ENCODE measurements around the gene ENTPD2.

ENTPD2 gene

DNA sequence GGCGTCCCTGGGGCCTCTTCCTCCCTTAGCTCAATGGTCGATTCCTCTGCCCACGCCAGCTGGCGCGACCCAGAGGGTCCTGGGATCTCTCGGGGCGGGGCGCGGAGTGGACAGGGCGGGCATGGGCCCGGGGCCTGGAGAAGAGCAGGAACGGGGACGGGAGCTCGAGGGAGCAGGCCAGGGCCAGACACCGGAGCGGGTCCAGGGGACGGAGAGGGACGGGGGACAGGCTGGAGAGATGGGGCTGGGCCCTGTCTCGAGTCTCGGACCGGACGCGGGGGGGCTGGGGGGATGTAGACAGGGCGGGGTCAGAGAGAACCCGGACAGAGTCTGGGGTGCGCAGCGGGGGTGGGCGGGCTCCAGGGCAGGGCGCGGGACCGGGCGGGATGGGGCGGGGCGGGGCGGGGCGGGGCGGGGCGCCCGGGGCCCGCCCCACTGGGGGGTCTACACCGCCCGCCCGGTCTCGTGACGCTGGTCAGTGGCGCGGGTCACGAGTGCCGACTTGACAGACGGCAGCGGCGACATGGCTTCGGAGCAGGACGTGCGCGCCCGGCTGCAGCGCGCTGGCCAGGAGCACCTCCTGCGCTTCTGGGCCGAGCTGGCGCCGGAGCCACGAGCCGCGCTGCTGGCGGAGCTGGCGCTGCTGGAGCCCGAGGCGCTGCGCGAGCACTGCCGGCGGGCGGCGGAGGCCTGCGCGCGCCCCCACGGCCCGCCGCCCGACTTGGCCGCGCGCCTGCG, 23.3 kb upstream of the ENTPD2 start, which contains the start of gene UAP1L1 (continued):
- TF ChIP-seq, protein P1, sequence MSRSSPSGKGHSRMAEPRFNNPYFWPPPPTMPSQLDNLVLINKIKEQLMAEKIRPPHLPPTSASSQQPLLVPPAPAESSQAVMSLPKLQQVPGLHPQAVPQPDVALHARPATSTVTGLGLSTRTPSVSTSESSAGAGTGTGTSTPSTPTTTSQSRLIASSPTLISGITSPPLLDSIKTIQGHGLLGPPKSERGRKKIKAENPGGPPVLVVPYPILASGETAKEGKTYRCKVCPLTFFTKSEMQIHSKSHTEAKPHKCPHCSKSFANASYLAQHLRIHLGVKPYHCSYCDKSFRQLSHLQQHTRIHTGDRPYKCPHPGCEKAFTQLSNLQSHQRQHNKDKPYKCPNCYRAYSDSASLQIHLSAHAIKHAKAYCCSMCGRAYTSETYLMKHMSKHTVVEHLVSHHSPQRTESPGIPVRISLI (tag by site-specific recombination; IDR thresholded peaks at IDR 0.05) = no peak
- TF ChIP-seq GLIS1 (tag by site-specific recombination; IDR thresholded peaks at IDR 0.05) = peak; percentile 35; the same call in 1 of the 2 replicates
- no peak for TF ChIP-seq ZNF830 (tag by site-specific recombination; IDR thresholded peaks at IDR 0.05; ENCODE audit: low read depth)
- TF ChIP-seq, protein P2, sequence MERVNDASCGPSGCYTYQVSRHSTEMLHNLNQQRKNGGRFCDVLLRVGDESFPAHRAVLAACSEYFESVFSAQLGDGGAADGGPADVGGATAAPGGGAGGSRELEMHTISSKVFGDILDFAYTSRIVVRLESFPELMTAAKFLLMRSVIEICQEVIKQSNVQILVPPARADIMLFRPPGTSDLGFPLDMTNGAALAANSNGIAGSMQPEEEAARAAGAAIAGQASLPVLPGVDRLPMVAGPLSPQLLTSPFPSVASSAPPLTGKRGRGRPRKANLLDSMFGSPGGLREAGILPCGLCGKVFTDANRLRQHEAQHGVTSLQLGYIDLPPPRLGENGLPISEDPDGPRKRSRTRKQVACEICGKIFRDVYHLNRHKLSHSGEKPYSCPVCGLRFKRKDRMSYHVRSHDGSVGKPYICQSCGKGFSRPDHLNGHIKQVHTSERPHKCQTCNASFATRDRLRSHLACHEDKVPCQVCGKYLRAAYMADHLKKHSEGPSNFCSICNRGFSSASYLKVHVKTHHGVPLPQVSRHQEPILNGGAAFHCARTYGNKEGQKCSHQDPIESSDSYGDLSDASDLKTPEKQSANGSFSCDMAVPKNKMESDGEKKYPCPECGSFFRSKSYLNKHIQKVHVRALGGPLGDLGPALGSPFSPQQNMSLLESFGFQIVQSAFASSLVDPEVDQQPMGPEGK (tag by site-specific recombination; IDR thresholded peaks at IDR 0.05) = peak; percentile 18; the same call in 1 of the 2 replicates
- TF ChIP-seq HOXC10 (CRISPR knock-in tag; IDR thresholded peaks at IDR 0.05) = no peak
- TF ChIP-seq ZNF549 (tag by site-specific recombination; IDR thresholded peaks at IDR 0.05) = no peak
- no peak for TF ChIP-seq ZBTB10 (tag by site-specific recombination; IDR thresholded peaks at IDR 0.05)
- no peak for TF ChIP-seq GFI1B (tag by site-specific recombination; IDR thresholded peaks at IDR 0.05)
- no peak for TF ChIP-seq KLF10 (tag by site-specific recombination; IDR thresholded peaks at IDR 0.05)
- TF ChIP-seq, protein P3, sequence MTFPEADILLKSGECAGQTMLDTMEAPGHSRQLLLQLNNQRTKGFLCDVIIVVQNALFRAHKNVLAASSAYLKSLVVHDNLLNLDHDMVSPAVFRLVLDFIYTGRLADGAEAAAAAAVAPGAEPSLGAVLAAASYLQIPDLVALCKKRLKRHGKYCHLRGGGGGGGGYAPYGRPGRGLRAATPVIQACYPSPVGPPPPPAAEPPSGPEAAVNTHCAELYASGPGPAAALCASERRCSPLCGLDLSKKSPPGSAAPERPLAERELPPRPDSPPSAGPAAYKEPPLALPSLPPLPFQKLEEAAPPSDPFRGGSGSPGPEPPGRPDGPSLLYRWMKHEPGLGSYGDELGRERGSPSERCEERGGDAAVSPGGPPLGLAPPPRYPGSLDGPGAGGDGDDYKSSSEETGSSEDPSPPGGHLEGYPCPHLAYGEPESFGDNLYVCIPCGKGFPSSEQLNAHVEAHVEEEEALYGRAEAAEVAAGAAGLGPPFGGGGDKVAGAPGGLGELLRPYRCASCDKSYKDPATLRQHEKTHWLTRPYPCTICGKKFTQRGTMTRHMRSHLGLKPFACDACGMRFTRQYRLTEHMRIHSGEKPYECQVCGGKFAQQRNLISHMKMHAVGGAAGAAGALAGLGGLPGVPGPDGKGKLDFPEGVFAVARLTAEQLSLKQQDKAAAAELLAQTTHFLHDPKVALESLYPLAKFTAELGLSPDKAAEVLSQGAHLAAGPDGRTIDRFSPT (tag by site-specific recombination; IDR thresholded peaks at IDR 0.05) = 0 out of 2 replicates have a peak, but pooled peaks have one; percentile 27
- TF ChIP-seq ZNF404 (tag by site-specific recombination; IDR thresholded peaks at IDR 0.05) = no peak
- TF ChIP-seq MYNN (tag by site-specific recombination; IDR thresholded peaks at IDR 0.05; ENCODE audit: borderline replicate concordance) = no peak
- TF ChIP-seq EGR2 (tag by site-specific recombination; IDR thresholded peaks at IDR 0.05; ENCODE audit: low read depth) = no peak
- no peak for TF ChIP-seq ZNF501 (tag by site-specific recombination; IDR thresholded peaks at IDR 0.05)
- TF ChIP-seq KLF9 (tag by site-specific recombination; IDR thresholded peaks at IDR 0.05; ENCODE audit: low read depth) = 0 out of 2 replicates have a peak, but pooled peaks have one; percentile 16
- peak; percentile 36; the same call in 1 of the 2 replicates for TF ChIP-seq ZBTB20 (tag by site-specific recombination; IDR thresholded peaks at IDR 0.05)
- TF ChIP-seq ZXDB (tag by site-specific recombination; IDR thresholded peaks at IDR 0.05) = no peak
- TF ChIP-seq ELK4 (IDR thresholded peaks at IDR 0.05; ENCODE audit: borderline replicate concordance, low read depth, low read length) = no peak
- TF ChIP-seq ZNF707 (tag by site-specific recombination; IDR thresholded peaks at IDR 0.05) = no peak
- TF ChIP-seq ZNF26 (tag by site-specific recombination; IDR thresholded peaks at IDR 0.05) = no peak
- TF ChIP-seq ZNF785 (tag by site-specific recombination; IDR thresholded peaks at IDR 0.05) = no peak
- TF ChIP-seq SP2 (tag by site-specific recombination; IDR thresholded peaks at IDR 0.05) = peak; percentile 20; the same call in 1 of the 2 replicates
- TF ChIP-seq ZNF48 (tag by site-specific recombination; IDR thresholded peaks at IDR 0.05) = no peak
- TF ChIP-seq, protein P4, sequence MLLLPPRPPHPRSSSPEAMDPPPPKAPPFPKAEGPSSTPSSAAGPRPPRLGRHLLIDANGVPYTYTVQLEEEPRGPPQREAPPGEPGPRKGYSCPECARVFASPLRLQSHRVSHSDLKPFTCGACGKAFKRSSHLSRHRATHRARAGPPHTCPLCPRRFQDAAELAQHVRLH (tag by site-specific recombination; IDR thresholded peaks at IDR 0.05) = no peak
- TF ChIP-seq ZNF585B (tag by site-specific recombination; IDR thresholded peaks at IDR 0.05) = no peak
- TF ChIP-seq GLIS2 (tag by site-specific recombination; IDR thresholded peaks at IDR 0.05) = no peak; the same call in 1 of the 2 replicates
